ENCODE measurements around the gene ASAP2.

The ASAP2 gene

DNA sequence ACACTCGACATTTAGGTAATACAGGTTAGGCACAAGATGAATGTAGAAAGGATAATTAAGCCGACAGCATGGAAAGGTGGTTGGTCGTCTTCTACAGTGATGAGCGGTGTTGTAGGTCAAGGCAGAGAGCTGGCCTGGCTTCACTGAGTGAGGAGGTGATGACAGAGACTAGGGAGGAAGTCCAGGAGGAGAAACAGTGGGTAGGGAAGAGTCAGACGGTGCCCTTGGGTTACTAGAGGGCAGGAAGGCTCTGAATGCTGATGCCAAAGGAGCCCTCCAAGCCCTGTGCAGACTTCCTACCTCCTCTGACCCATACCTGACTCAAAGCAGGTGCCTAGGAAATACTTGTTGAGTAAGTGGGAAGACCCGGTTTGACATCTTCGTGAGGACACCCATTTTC, 116.0 kb downstream of the ASAP2 start:
- Histone ChIP-seq H3K27ac (replicated peaks) (no peak overlapping the region), H3K4me3 (replicated peaks; ENCODE audit: insufficient read depth, low read length) (no peak overlapping the region), H3K27me3 (ENCODE audit: insufficient read depth, poor library complexity, severe bottlenecking) (peaks cover 16% of the 10 kb centered on the region)
- no peak for DNase-seq (ENCODE audit: low read depth in 1 of 2, low spot score in 1 of 2)
- TF ChIP-seq REST (IDR thresholded peaks at IDR 0.05; ENCODE audit: insufficient replicate concordance, low read depth) (no peak), GABPA (IDR thresholded peaks at IDR 0.05; ENCODE audit: low read depth) (no peak), POLR2AphosphoS5 (IDR thresholded peaks at IDR 0.05; ENCODE audit: low read depth) (no peak), SPI1 (IDR thresholded peaks at IDR 0.05; ENCODE audit: borderline replicate concordance, low read depth) (no peak), CTCF (IDR thresholded peaks at IDR 0.05; ENCODE audit: insufficient read depth, low read length) (no peak)

GRCh38 chr2:9325428-9325827, 118.8 kb downstream of the ASAP2 start:
- Histone ChIP-seq H3K4me3 (replicated peaks; ENCODE audit: insufficient read depth, low read length) (no peak overlapping the region), H3K27me3 (ENCODE audit: insufficient read depth, poor library complexity, severe bottlenecking) (peaks cover 21% of the 10 kb centered on the region), H3K27ac (replicated peaks) (no peak overlapping the region)
- no peak for DNase-seq (ENCODE audit: low read depth in 1 of 2, low spot score in 1 of 2)
- TF ChIP-seq CTCF (IDR thresholded peaks at IDR 0.05; ENCODE audit: insufficient read depth, low read length) (no peak), SPI1 (IDR thresholded peaks at IDR 0.05; ENCODE audit: borderline replicate concordance, low read depth) (no peak), REST (IDR thresholded peaks at IDR 0.05; ENCODE audit: insufficient replicate concordance, low read depth) (no peak), POLR2AphosphoS5 (IDR thresholded peaks at IDR 0.05; ENCODE audit: low read depth) (no peak), GABPA (IDR thresholded peaks at IDR 0.05; ENCODE audit: low read depth) (no peak)

DNA sequence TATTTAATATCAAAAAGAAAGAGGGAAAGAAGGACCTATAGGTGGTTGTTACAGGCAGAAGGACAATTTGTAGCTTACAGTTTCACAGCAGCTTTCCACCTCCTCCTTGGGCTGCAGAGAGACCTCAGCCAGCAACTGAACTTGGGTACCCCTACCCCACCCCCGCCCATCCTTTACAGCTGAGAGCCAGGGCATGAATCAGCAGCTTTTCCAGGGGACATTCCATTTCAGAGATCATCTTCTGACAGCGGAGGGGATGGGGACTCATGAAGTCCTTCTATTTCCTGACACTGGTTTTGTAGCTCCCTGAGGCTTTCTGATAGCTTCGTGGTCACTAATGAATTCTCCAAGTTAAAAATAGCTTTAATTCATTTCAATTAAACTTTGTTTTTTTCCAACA, 120.4 kb downstream of the ASAP2 start:
- H3K27me3 ChIP-seq (ENCODE audit: insufficient read depth, poor library complexity, severe bottlenecking) = peaks cover 26% of the 10 kb centered on the region
- DNase-seq (ENCODE audit: low read depth in 1 of 2, low spot score in 1 of 2) = no peak
- H3K27ac ChIP-seq (replicated peaks) = no peak overlapping the region
- no peak overlapping the region for H3K4me3 ChIP-seq (replicated peaks; ENCODE audit: insufficient read depth, low read length)
- no peak for TF ChIP-seq CTCF (IDR thresholded peaks at IDR 0.05; ENCODE audit: insufficient read depth, low read length)
- no peak for TF ChIP-seq GABPA (IDR thresholded peaks at IDR 0.05; ENCODE audit: low read depth)
- TF ChIP-seq REST (IDR thresholded peaks at IDR 0.05; ENCODE audit: insufficient replicate concordance, low read depth) = no peak
- no peak for TF ChIP-seq POLR2AphosphoS5 (IDR thresholded peaks at IDR 0.05; ENCODE audit: low read depth)
- TF ChIP-seq SPI1 (IDR thresholded peaks at IDR 0.05; ENCODE audit: borderline replicate concordance, low read depth) = no peak
